Neural progenitor cell (in vitro differentiated cells): Measurements from ENCODE around the gene LRRC34.

ENCODE experiments used
- CTCF ChIP-seq: fragments of 200-600 bp; sonication (generic); IDR thresholded peaks from 2 replicates; pipeline ENCODE4 v1.5.1; 2017; ENCODE audit warnings: antibody characterized with exemption, mild to moderate bottlenecking
- EZH2 ChIP-seq: fragments of 200-600 bp; sonication (generic); IDR thresholded peaks from 2 replicates; pipeline ENCODE4 v1.6.1; 2017; ENCODE audit warnings: antibody characterized with exemption, mild to moderate bottlenecking, moderate library complexity
- EZH2phosphoT487 ChIP-seq: fragments of 200-600 bp; sonication (generic); IDR thresholded peaks from 2 replicates; pipeline ENCODE4 v1.6.1; 2017; ENCODE audit warnings: antibody characterized with exemption

- TF ChIP-seq EZH2 (no peak), CTCF (no peak), EZH2phosphoT487 (no peak)
Measured at GRCh38 chr3:169835533-169835932, 22.8 kb upstream of the LRRC34 start.
